ENCODE measurements around the gene TNFAIP1.

The TNFAIP1 gene

GRCh38 chr17:28344011-28344410, 8.4 kb downstream of the TNFAIP1 start:
- no peak for TF ChIP-seq CTCF (IDR thresholded peaks at IDR 0.05)

- TF ChIP-seq CTCF (IDR thresholded peaks at IDR 0.05) = no peak
Measured at GRCh38 chr17:28344435-28344901, 8.9 kb downstream of the TNFAIP1 start.

GRCh38 chr17:28345419-28346198, 10.0 kb downstream of the TNFAIP1 start:
- no peak for TF ChIP-seq CTCF (IDR thresholded peaks at IDR 0.05)

GRCh38 chr17:28346199-28346580, 10.6 kb downstream of the TNFAIP1 start:
- no peak for TF ChIP-seq CTCF (IDR thresholded peaks at IDR 0.05)

- peak; percentile 79 for TF ChIP-seq CTCF (IDR thresholded peaks at IDR 0.05)
Measured at GRCh38 chr17:28346746-28347246, 11.2 kb downstream of the TNFAIP1 start.

GRCh38 chr17:28347261-28347891, 11.8 kb downstream of the TNFAIP1 start:
- TF ChIP-seq CTCF (IDR thresholded peaks at IDR 0.05) = peak; percentile 29; the same call in 1 of the 2 replicates

- no peak for TF ChIP-seq CTCF (IDR thresholded peaks at IDR 0.05)
Measured at GRCh38 chr17:28348979-28349378, 13.4 kb downstream of the TNFAIP1 start.
